BE2C (cell line): Measurements from ENCODE around the gene NHLRC2.

Experiments
- DNase-seq: peaks from one replicate; pipeline ENCODE4 v3.0.0-alpha.2; 2020
- H3K27me3 ChIP-seq: fragments of 250-450 bp; sonication (Bioruptor Pico); 2 replicates; pipeline ENCODE4 v1.5.1; 2020; ENCODE audit warnings: mild to moderate bottlenecking
- H3K36me3 ChIP-seq: fragments of 250-450 bp; sonication (Bioruptor Pico); 2 replicates; pipeline ENCODE4 v1.5.1; 2020; ENCODE audit warnings: mild to moderate bottlenecking
- H3K4me1 ChIP-seq: fragments of 250-450 bp; sonication (Bioruptor Pico); 2 replicates; pipeline ENCODE4 v1.5.1; 2020
- H3K4me3 ChIP-seq: 2 replicates; pipeline ENCODE4 v1.5.1; 2011; ENCODE audit warnings: low read depth, low read length
- H3K9me3 ChIP-seq: fragments of 250-450 bp; sonication (Bioruptor Pico); 2 replicates; pipeline ENCODE4 v1.5.1; 2020
- CTCF ChIP-seq: IDR thresholded peaks from 2 replicates; pipeline ENCODE4 v1.5.1; 2012; ENCODE audit warnings: mild to moderate bottlenecking, low read depth, low read length

Gene NHLRC2

GRCh38 chr10:113857210-113857609, 2.7 kb downstream of the NHLRC2 start:
- Histone ChIP-seq H3K4me3 (no peak overlapping the region), H3K27me3 (no peaks in the 10 kb centered on the region), H3K9me3 (no peaks in the 10 kb centered on the region), H3K36me3 (peaks cover 19% of the 10 kb centered on the region), H3K4me1 (no peaks in the 10 kb centered on the region)
- no peak for DNase-seq
- TF ChIP-seq CTCF: no peak

- no peak for DNase-seq
- Histone ChIP-seq H3K36me3 (peaks cover 22% of the 10 kb centered on the region), H3K9me3 (no peaks in the 10 kb centered on the region), H3K4me1 (no peaks in the 10 kb centered on the region), H3K4me3 (no peak overlapping the region), H3K27me3 (no peaks in the 10 kb centered on the region)
- no peak for TF ChIP-seq CTCF
Observed at GRCh38 chr10:113858541-113858940, 4.1 kb downstream of the NHLRC2 start.

GRCh38 chr10:113859261-113859660, 4.8 kb downstream of the NHLRC2 start:
- no peaks in the 10 kb centered on the region for H3K9me3 ChIP-seq
- DNase-seq: no peak
- H3K36me3 ChIP-seq: peaks cover 28% of the 10 kb centered on the region
- no peaks in the 10 kb centered on the region for H3K4me1 ChIP-seq
- H3K27me3 ChIP-seq: no peaks in the 10 kb centered on the region
- H3K4me3 ChIP-seq: no peak overlapping the region
- no peak for TF ChIP-seq CTCF

GRCh38 chr10:113865901-113866300, 11.4 kb downstream of the NHLRC2 start:
- Histone ChIP-seq H3K9me3 (no peaks in the 10 kb centered on the region), H3K27me3 (no peaks in the 10 kb centered on the region), H3K4me3 (no peak overlapping the region), H3K4me1 (no peaks in the 10 kb centered on the region), H3K36me3 (peaks cover 16% of the 10 kb centered on the region)
- DNase-seq: no peak
- no peak for TF ChIP-seq CTCF

GRCh38 chr10:113866551-113867394, 12.3 kb downstream of the NHLRC2 start:
- H3K4me1 ChIP-seq: no peaks in the 10 kb centered on the region
- no peaks in the 10 kb centered on the region for H3K27me3 ChIP-seq
- peaks cover 10% of the 10 kb centered on the region for H3K36me3 ChIP-seq
- peak; percentile 14 for DNase-seq
- TF ChIP-seq CTCF: no peak
- H3K4me3 ChIP-seq: no peak overlapping the region
- H3K9me3 ChIP-seq: no peaks in the 10 kb centered on the region

GRCh38 chr10:113867904-113868303, 13.4 kb downstream of the NHLRC2 start:
- no peak for DNase-seq
- no peak overlapping the region for H3K4me3 ChIP-seq
- peaks cover 10% of the 10 kb centered on the region for H3K36me3 ChIP-seq
- no peaks in the 10 kb centered on the region for H3K27me3 ChIP-seq
- TF ChIP-seq CTCF: no peak
- no peaks in the 10 kb centered on the region for H3K9me3 ChIP-seq
- no peaks in the 10 kb centered on the region for H3K4me1 ChIP-seq
